GM12878 (cell line): Measurements from ENCODE around the gene LCN12. TPM values are rescaled to one million over a fixed set of nuclear protein-coding genes. Genes with fewer than 3 reads are reported as not detected.

Experiments used
- ATAC-seq: fragments of 200-7000 bp; cut with Tn5 transposase; 3 replicates; pipeline ENCODE4 v1.9.1; 2020; ENCODE audit warnings: mild to moderate bottlenecking, moderate library complexity
- BruUV-seq: library from RNA; stranded (reverse); fragments of 400-500 nt; replicated peaks from 2 replicates; lab custom pipeline; 2021; lab: Mats Ljungman, UMichigan
- CTCF ChIA-PET: fragments of 300-600 bp; sonication (Branson Sonifier 250); formaldehyde crosslinking; extraction: SDS; loops from one replicate; lab custom pipeline; 2021; ENCODE audit warnings: inconsistent platforms; lab: Yijun Ruan, JAX
- POLR2A ChIA-PET: fragments of 350-600 bp; formaldehyde crosslinking; extraction: SDS; loops from one replicate; lab custom pipeline; 2021; ENCODE audit warnings: inconsistent platforms; lab: Charles Lee
- RAD21 ChIA-PET: fragments of 300-600 bp; sonication (Branson Sonifier 250); formaldehyde crosslinking; loops from one replicate; lab custom pipeline; 2023; ENCODE audit warnings: antibody characterized with exemption; ENCODE audit not compliant: unreplicated experiment; lab: Charles Lee
- SMC1A ChIA-PET: fragments of 300-600 bp; sonication (Branson Sonifier 250); formaldehyde crosslinking; loops from one replicate; lab custom pipeline; 2023; ENCODE audit not compliant: unreplicated experiment, uncharacterized antibody; lab: Charles Lee
- DNase-seq: peaks from one replicate; pipeline ENCODE4 v3.0.0-alpha.2; 2011; ENCODE audit warnings: low read depth, low spot score
- FAIRE-seq: peaks from 3 replicates; lab custom pipeline; 2011; peaks lifted over from hg19 to GRCh38; lab: Jason Lieb, UNC
- H2AFZ ChIP-seq: 2 replicates; pipeline ENCODE4 v1.6.0; 2011; ENCODE audit warnings: low read depth, low read length, control low read depth; ENCODE audit not compliant: control insufficient read depth
- H3K27ac ChIP-seq: 2 replicates; pipeline ENCODE4 v1.5.1; 2011; ENCODE audit warnings: control low read depth; ENCODE audit not compliant: control insufficient read depth, insufficient read depth
- H3K27me3 ChIP-seq, 2 experiments: replicated peaks in 1 of 2; 2 replicates each; pipeline versions ENCODE4 v1.6.0 to v1.6.1; 2011; ENCODE audit warnings: low read length in 1 of 2; ENCODE audit not compliant: control insufficient read depth in 2 of 2, insufficient read depth in 2 of 2
- H3K36me3 ChIP-seq, 2 experiments: 2 replicates each; pipeline ENCODE4 v1.5.1; 2011; ENCODE audit warnings: low read length in 1 of 2; ENCODE audit not compliant: control insufficient read depth in 2 of 2, insufficient read depth in 2 of 2
- H3K4me1 ChIP-seq: 2 replicates; pipeline ENCODE4 v1.6.1; 2011; ENCODE audit warnings: mild to moderate bottlenecking, low read length, moderate library complexity, mixed read lengths; ENCODE audit not compliant: control insufficient read depth, insufficient read depth
- H3K4me2 ChIP-seq: 2 replicates; pipeline ENCODE4 v1.6.0; 2011; ENCODE audit warnings: control low read depth; ENCODE audit not compliant: control insufficient read depth, insufficient read depth
- H3K4me3 ChIP-seq: fragments of 200-600 bp; sonication (generic); 2 replicates; pipeline ENCODE4 v1.5.1; 2016
- H3K79me2 ChIP-seq: 2 replicates; pipeline ENCODE4 v1.6.0; 2011; ENCODE audit warnings: low read length; ENCODE audit not compliant: control insufficient read depth, insufficient read depth
- H3K9ac ChIP-seq: 2 replicates; pipeline ENCODE4 v1.8.0; 2011; ENCODE audit warnings: low read length, control low read depth, mixed read lengths; ENCODE audit not compliant: control insufficient read depth, insufficient read depth
- H3K9me3 ChIP-seq: replicated peaks from 3 replicates; pipeline ENCODE4 v1.5.1; 2011; ENCODE audit warnings: mild to moderate bottlenecking, low read length; ENCODE audit not compliant: control insufficient read depth, insufficient read depth
- H4K20me1 ChIP-seq: 2 replicates; pipeline ENCODE4 v1.6.0; 2011; ENCODE audit not compliant: control insufficient read depth, insufficient read depth
- CBFB ChIP-seq: IDR thresholded peaks from 2 replicates; pipeline ENCODE4 v1.6.1; 2016; ENCODE audit warnings: antibody characterized with exemption, low read depth
- CBX5 ChIP-seq: sonication (generic); IDR thresholded peaks from 2 replicates; pipeline ENCODE4 v1.6.1; 2016; ENCODE audit warnings: low read depth, moderate library complexity, mild to moderate bottlenecking, inconsistent platforms
- CREM ChIP-seq: IDR thresholded peaks from 2 replicates; pipeline ENCODE4 v1.6.1; 2014; ENCODE audit warnings: antibody characterized with exemption, low read depth
- FOXM1 ChIP-seq: IDR thresholded peaks from 2 replicates; pipeline ENCODE4 v1.6.1; 2012; ENCODE audit warnings: low read depth, mild to moderate bottlenecking, inconsistent platforms, low read length, moderate library complexity
- IRF4 ChIP-seq: IDR thresholded peaks from 2 replicates; pipeline ENCODE4 v1.6.1; 2011; ENCODE audit warnings: low read depth, low read length
- MTA2 ChIP-seq: fragments of 450-650 bp; IDR thresholded peaks from 2 replicates; pipeline ENCODE4 v1.6.1; 2016; ENCODE audit warnings: low read depth, mild to moderate bottlenecking, moderate library complexity
- PAX5 ChIP-seq: IDR thresholded peaks from 2 replicates; pipeline ENCODE4 v1.6.1; 2011; ENCODE audit warnings: low read depth, low read length, borderline replicate concordance
- RCOR1 ChIP-seq: conservative IDR thresholded peaks from 2 replicates; pipeline ENCODE4 v1.6.1; 2012; ENCODE audit warnings: low read depth, low read length, improper control_type of control experiment
- SREBF1 ChIP-seq: IDR thresholded peaks from 2 replicates; pipeline ENCODE4 v1.6.1; 2012; ENCODE audit warnings: mild to moderate bottlenecking, low read length
- SUPT20H ChIP-seq: IDR thresholded peaks from 2 replicates; pipeline ENCODE4 v1.6.1; 2011; ENCODE audit warnings: low read depth, mild to moderate bottlenecking, low read length, moderate library complexity, borderline replicate concordance; ENCODE audit not compliant: control insufficient read depth
- TARDBP ChIP-seq: IDR thresholded peaks from 2 replicates; pipeline ENCODE4 v1.6.1; 2016; ENCODE audit warnings: borderline replicate concordance
- ZBED1 ChIP-seq: IDR thresholded peaks from 2 replicates; pipeline ENCODE4 v1.6.1; 2016; ENCODE audit warnings: borderline replicate concordance
- WGBS: methylation state at CpG from one replicate; pipeline ENCODE4 v1.1.6; 2016; ENCODE audit warnings: low lambda C conversion rate; ENCODE audit not compliant: insufficient replicate concordance, insufficient coverage; ENCODE audit errors: missing lambda C conversion rate; 5-methylcytosine and 5-hydroxymethylcytosine counted together
- in situ Hi-C: fragments of 300-500 bp; cut with MboI; formaldehyde crosslinking; loops from 9 replicates; pipeline ENCODE4 v1.14.3; 2018; ENCODE audit warnings: mixed read lengths
- intact Hi-C: fragments of 100-400 bp; cut with micrococcal nuclease; formaldehyde crosslinking; loops from one replicate; pipeline ENCODE4 v1.14.2; 2022; ENCODE audit not compliant: unreplicated experiment
- polyA plus RNA-seq, 11 experiments: library from polyadenylated mRNA; depleted of rRNA in 4 of 11; unstranded in 6 of 11; stranded (reverse) in 5 of 11; fragments of >200 nt; fragmentation: Nextera tagmentation in 4 of 11; fragmentation: Illumina TruSeq in 1 of 11; extraction: Ambion mirVana in 4 of 11; extraction: Trizol in 1 of 11; gene quantifications; 1 replicate in 1 of 11; 2 replicates in 10 of 11; pipeline versions ENCODE4 v1.2.1 to v1.2.3, GENCODE V29; 2011 to 2016; ENCODE audit warnings: inconsistent platforms in 2 of 11, missing spikeins in 2 of 11, low read depth in 1 of 11
- total RNA-seq, 4 experiments: library from RNA; depleted of rRNA in 3 of 4; stranded (reverse); fragments of >200 nt in 3 of 4; fragmentation: Illumina TruSeq in 1 of 4; extraction: Trizol in 1 of 4; gene quantifications; 2 replicates each; pipeline versions ENCODE4 v1.2.1 to v1.2.3, GENCODE V29; 2013 to 2021
- TF ChIP-seq, protein P1 (sequence below): IDR thresholded peaks from 2 replicates; pipeline ENCODE4 v1.6.1; 2011; ENCODE audit warnings: mild to moderate bottlenecking, low read depth, low read length, moderate library complexity; ENCODE audit not compliant: insufficient replicate concordance

LCN12 gene
- total and polyA plus RNA-seq, 10 of the 15 experiments (the other 5 are each of a cell fraction or from before 2014, with no cell fraction given) = 0.06 to 0.64 (median 0.40) TPM; not detected in 3

DNA sequence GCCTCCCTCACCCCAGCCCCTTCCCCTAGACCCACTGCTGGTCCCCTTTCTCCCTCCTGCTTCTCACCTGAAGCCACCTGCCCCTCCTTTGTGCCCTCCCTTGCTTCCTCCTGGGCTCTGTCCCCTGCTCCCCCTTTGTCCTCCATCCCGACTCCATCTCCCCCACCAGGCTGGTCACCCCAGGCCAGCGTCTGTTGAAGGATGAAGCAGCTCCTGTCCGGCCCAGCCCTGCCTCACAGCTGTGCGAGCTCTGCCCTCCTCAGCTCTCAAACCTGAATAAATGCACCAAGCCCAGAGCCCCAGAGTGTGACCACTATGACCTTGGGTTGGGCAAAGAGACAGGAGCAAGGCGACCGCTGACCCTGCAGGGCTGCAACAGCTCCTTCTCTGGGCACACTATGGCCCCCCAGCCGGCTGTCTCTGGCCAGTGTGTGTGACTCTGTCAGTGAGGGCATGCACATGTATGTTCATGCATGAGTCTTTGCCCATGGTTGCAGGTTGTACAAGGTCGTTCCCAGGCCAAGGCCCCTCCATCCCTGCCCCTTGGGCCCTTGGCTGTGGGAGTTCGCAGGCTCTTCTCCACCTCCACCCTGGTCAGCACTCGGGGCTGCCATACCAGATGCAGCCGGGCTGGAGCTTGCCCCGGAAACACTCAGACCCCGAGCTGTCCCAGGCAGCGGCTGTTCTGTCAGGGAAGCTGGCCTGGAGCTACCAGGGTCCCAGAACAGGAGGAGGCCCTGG, 3.3 kb downstream of the LCN12 start:
- intact Hi-C loops = no loop called here
- ChIA-PET CTCF (no interaction called here), SMC1A (no interaction called here), RAD21 (no interaction called here), POLR2A (no interaction called here)
- ATAC-seq (no peak), FAIRE-seq (no peak), DNase-seq (no peak)
- no TSS peak for BruUV-seq
- Histone ChIP-seq H3K9me3 (no peaks in the 10 kb centered on the region), H3K4me3 (no peak overlapping the region), H3K27ac (no peak overlapping the region), H3K4me2 (no peak overlapping the region), H3K36me3 (no peaks in the 10 kb centered on the region), H3K4me1 (peaks cover 4% of the 10 kb centered on the region; the same call in 1 of the 2 replicates), H3K27me3 (no peaks in the 10 kb centered on the region), H3K9ac (no peak overlapping the region), H4K20me1 (no peaks in the 10 kb centered on the region), H2AFZ (no peak overlapping the region), H3K79me2 (no peaks in the 10 kb centered on the region)
- TF ChIP-seq PAX5 (no peak), CBFB (no peak), SUPT20H (no peak), ZBED1 (no peak), RCOR1 (no peak), TARDBP (no peak), CREM (no peak), IRF4 (no peak), SREBF1 (no peak), MTA2 (no peak), CBX5 (no peak), FOXM1 (no peak)
- TF ChIP-seq, protein P1, sequence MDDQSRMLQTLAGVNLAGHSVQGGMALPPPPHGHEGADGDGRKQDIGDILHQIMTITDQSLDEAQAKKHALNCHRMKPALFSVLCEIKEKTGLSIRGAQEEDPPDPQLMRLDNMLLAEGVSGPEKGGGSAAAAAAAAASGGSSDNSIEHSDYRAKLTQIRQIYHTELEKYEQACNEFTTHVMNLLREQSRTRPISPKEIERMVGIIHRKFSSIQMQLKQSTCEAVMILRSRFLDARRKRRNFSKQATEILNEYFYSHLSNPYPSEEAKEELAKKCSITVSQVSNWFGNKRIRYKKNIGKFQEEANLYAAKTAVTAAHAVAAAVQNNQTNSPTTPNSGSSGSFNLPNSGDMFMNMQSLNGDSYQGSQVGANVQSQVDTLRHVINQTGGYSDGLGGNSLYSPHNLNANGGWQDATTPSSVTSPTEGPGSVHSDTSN = no peak
- WGBS = 29% methylated on average over 14 of the region's 14 CpGs
- in situ Hi-C loops = no loop called here
